WERI-Rb-1 (cell line): ENCODE results near the gene ADH7.

Experiments
- DNase-seq: peaks from one replicate; pipeline ENCODE4 v3.0.0-alpha.2; 2020
- H3K27ac ChIP-seq: fragments of 250-450 bp; sonication (Bioruptor Pico); 2 replicates; pipeline ENCODE4 v1.5.1; 2020; ENCODE audit warnings: mild to moderate bottlenecking, moderate library complexity
- H3K27me3 ChIP-seq: fragments of 250-450 bp; sonication (Bioruptor Pico); 2 replicates; pipeline ENCODE4 v1.5.1; 2021; ENCODE audit warnings: mild to moderate bottlenecking, low read depth, moderate library complexity; ENCODE audit not compliant: insufficient read depth, severe bottlenecking
- H3K36me3 ChIP-seq: fragments of 250-450 bp; sonication (Bioruptor Pico); 2 replicates; pipeline ENCODE4 v1.5.1; 2020; ENCODE audit warnings: mild to moderate bottlenecking, moderate library complexity
- H3K4me3 ChIP-seq: 2 replicates; pipeline ENCODE4 v1.5.1; 2011; ENCODE audit warnings: low read depth, mild to moderate bottlenecking, control low read depth, low read length
- H3K9me3 ChIP-seq: fragments of 250-450 bp; sonication (Bioruptor Pico); 2 replicates; pipeline ENCODE4 v1.5.1; 2021; ENCODE audit warnings: mild to moderate bottlenecking, moderate library complexity; ENCODE audit not compliant: severe bottlenecking
- CTCF ChIP-seq: IDR thresholded peaks from 2 replicates; pipeline ENCODE4 v1.5.1; 2011; ENCODE audit warnings: low read depth, mild to moderate bottlenecking, control low read depth, inconsistent platforms, low read length

ADH7 gene

GRCh38 chr4:99408346-99408745 is 26.8 kb downstream of the ADH7 start:
- Histone ChIP-seq H3K27ac (no peak overlapping the region), H3K4me3 (no peak overlapping the region), H3K36me3 (no peaks in the 10 kb centered on the region), H3K27me3 (no peaks in the 10 kb centered on the region), H3K9me3 (no peaks in the 10 kb centered on the region)
- no peak for TF ChIP-seq CTCF
- no peak for DNase-seq

GRCh38 chr4:99405433-99406115 is 29.6 kb downstream of the ADH7 start:
- TF ChIP-seq CTCF, result peak; percentile 80
- H3K36me3 ChIP-seq, result no peaks in the 10 kb centered on the region
- no peaks in the 10 kb centered on the region for H3K9me3 ChIP-seq
- H3K27ac ChIP-seq, result no peak overlapping the region
- peak; percentile 74 for DNase-seq
- no peaks in the 10 kb centered on the region for H3K27me3 ChIP-seq
- H3K4me3 ChIP-seq, result no peak overlapping the region

- no peaks in the 10 kb centered on the region for H3K36me3 ChIP-seq
- no peaks in the 10 kb centered on the region for H3K27me3 ChIP-seq
- H3K4me3 ChIP-seq, result no peak overlapping the region
- DNase-seq, result no peak
- no peaks in the 10 kb centered on the region for H3K9me3 ChIP-seq
- no peak for TF ChIP-seq CTCF
- H3K27ac ChIP-seq, result no peak overlapping the region
Observed at GRCh38 chr4:99404595-99405287, 30.4 kb downstream of the ADH7 start.

- Histone ChIP-seq H3K9me3 (no peaks in the 10 kb centered on the region), H3K36me3 (no peaks in the 10 kb centered on the region), H3K4me3 (no peak overlapping the region), H3K27me3 (no peaks in the 10 kb centered on the region), H3K27ac (no peak overlapping the region)
- TF ChIP-seq CTCF, result no peak
- no peak for DNase-seq
Observed at GRCh38 chr4:99403380-99404184, 31.6 kb downstream of the ADH7 start.

- H3K36me3 ChIP-seq, result no peaks in the 10 kb centered on the region
- H3K27me3 ChIP-seq, result no peaks in the 10 kb centered on the region
- no peak overlapping the region for H3K27ac ChIP-seq
- no peak overlapping the region for H3K4me3 ChIP-seq
- DNase-seq, result peak; percentile 19
- H3K9me3 ChIP-seq, result no peaks in the 10 kb centered on the region
- peak; percentile 55 for TF ChIP-seq CTCF
Observed at GRCh38 chr4:99402765-99403164, 32.4 kb downstream of the ADH7 start.
